K562 (cell line): ENCODE measurements around the gene ERCC1. TPM values are rescaled to one million over a fixed set of nuclear protein-coding genes. Genes with fewer than 3 reads are reported as not detected.

Experiments
- CUX1 ChIP-seq: fragments of 200-800 bp; sonication (Bioruptor generic); IDR thresholded peaks from 2 replicates; pipeline ENCODE4 v1.6.1; 2016; ENCODE audit warnings: missing genetic modification characterization, missing compliant biosample characterization
- HMG20A ChIP-seq: fragments of 450-650 bp; formaldehyde crosslinking; conservative IDR thresholded peaks from 2 replicates; pipeline ENCODE4 v1.4.0; 2020; ENCODE audit warnings: mild to moderate bottlenecking, mixed read lengths
- HMG20B ChIP-seq: fragments of 250-450 bp; sonication (Bioruptor Pico); IDR thresholded peaks from 2 replicates; pipeline ENCODE4 v1.5.0; 2021; ENCODE audit warnings: mild to moderate bottlenecking
- KAT2B ChIP-seq: IDR thresholded peaks from one replicate; pipeline ENCODE4 v1.6.1; 2012; ENCODE audit warnings: low read depth, mild to moderate bottlenecking, control low read depth, inconsistent platforms, low read length, moderate library complexity
- MTA2 ChIP-seq: fragments of 450-650 bp; IDR thresholded peaks from 2 replicates; pipeline ENCODE4 v1.6.1; 2016; ENCODE audit warnings: low read depth
- NCOA4 ChIP-seq: fragments of 450-650 bp; IDR thresholded peaks from 2 replicates; pipeline ENCODE4 v1.6.1; 2018; ENCODE audit warnings: mild to moderate bottlenecking; ENCODE audit not compliant: partially characterized antibody
- NKRF ChIP-seq: fragments of 450-650 bp; IDR thresholded peaks from 2 replicates; pipeline ENCODE4 v1.6.1; 2016; ENCODE audit warnings: borderline replicate concordance
- PRPF4 ChIP-seq: fragments of 200-400 bp; formaldehyde crosslinking; IDR thresholded peaks from one replicate; pipeline ENCODE4 v1.6.1; 2017; ENCODE audit warnings: low read length, low read depth, mild to moderate bottlenecking; ENCODE audit not compliant: insufficient read depth, poor library complexity, severe bottlenecking
- SIN3B ChIP-seq: fragments of 450-650 bp; IDR thresholded peaks from 2 replicates; pipeline ENCODE4 v1.6.1; 2017; ENCODE audit warnings: low read depth, mild to moderate bottlenecking, moderate library complexity
- SIX5 ChIP-seq, 2 experiments: IDR thresholded peaks; 2 replicates each; pipeline ENCODE4 v1.6.1; 2011; ENCODE audit warnings: low read length in 2 of 2, borderline replicate concordance in 1 of 2, low read depth in 1 of 2, mild to moderate bottlenecking in 1 of 2, moderate library complexity in 1 of 2; ENCODE audit not compliant: insufficient read depth in 1 of 2
- TEAD1 ChIP-seq, 2 experiments: fragments of 450-650 bp in 1 of 2; sonication (generic) in 1 of 2; formaldehyde crosslinking; IDR thresholded peaks; 2 replicates each; pipeline versions ENCODE4 v1.4.0 to v1.8.0; 2020 to 2022; ENCODE audit warnings: mild to moderate bottlenecking in 2 of 2, missing genetic modification reagents in 1 of 2
- ZNF140 ChIP-seq: fragments of 250-450 bp; sonication (Bioruptor Pico); IDR thresholded peaks from 2 replicates; pipeline ENCODE4 v1.8.0; 2021; ENCODE audit warnings: moderate library complexity, mild to moderate bottlenecking, inconsistent platforms
- ZNF584 ChIP-seq: fragments of 200-800 bp; sonication (Bioruptor generic); IDR thresholded peaks from 2 replicates; pipeline ENCODE4 v1.6.1; 2016; ENCODE audit warnings: low read depth, mild to moderate bottlenecking, missing genetic modification characterization, missing compliant biosample characterization
- ZNF639 ChIP-seq, 2 experiments: fragments of 200-800 bp in 1 of 2; sonication (Bioruptor generic) in 1 of 2; sonication (generic) in 1 of 2; formaldehyde crosslinking in 1 of 2; IDR thresholded peaks in 1 of 2; conservative IDR thresholded peaks in 1 of 2; 2 replicates each; pipeline versions ENCODE4 v1.5.0 to v1.6.1; 2016 to 2020; ENCODE audit warnings: missing compliant biosample characterization in 1 of 2, missing genetic modification characterization in 1 of 2, missing genetic modification reagents in 1 of 2
- ZNF699 ChIP-seq: fragments of 250-450 bp; sonication (Bioruptor Pico); IDR thresholded peaks from 2 replicates; pipeline ENCODE4 v1.8.0; 2021; ENCODE audit warnings: mild to moderate bottlenecking, moderate library complexity; ENCODE audit not compliant: insufficient replicate concordance
- polyA plus RNA-seq, 8 experiments: library from polyadenylated mRNA; depleted of rRNA in 4 of 8; stranded (reverse) in 5 of 8; unstranded in 3 of 8; fragments of >200 nt; fragmentation: Nextera tagmentation in 2 of 8; fragmentation: Illumina TruSeq in 1 of 8; extraction: Ambion mirVana in 2 of 8; extraction: Trizol in 1 of 8; gene quantifications; 2 replicates each; pipeline versions ENCODE4 v1.2.1 to v1.2.3, GENCODE V29; 2011 to 2014; ENCODE audit warnings: inconsistent platforms in 1 of 8, missing spikeins in 1 of 8
- total RNA-seq, 7 experiments: library from RNA; depleted of rRNA in 6 of 7; stranded (reverse); fragments of >200 nt in 6 of 7; fragmentation: Illumina TruSeq in 2 of 7; extraction: Trizol in 2 of 7; gene quantifications; 2 replicates each; pipeline versions ENCODE4 v1.2.1 to v1.2.3, GENCODE V29; 2011 to 2021; ENCODE audit warnings: low replicate concordance in 1 of 7

The ERCC1 gene
- total and polyA plus RNA-seq, 9 of the 15 experiments (the other 6 are each of a cell fraction or from before 2014, with no cell fraction given), result 9.3 to 92.6 (median 60.0) TPM

GRCh38 chr19:45442408-45442777 is 18.7 kb upstream of the ERCC1 start (continued):
- TF ChIP-seq CUX1 (CRISPR knock-in tag), result no peak
- TF ChIP-seq HMG20A (CRISPR knock-in tag), result no peak
- no peak for TF ChIP-seq HMG20B (CRISPR knock-in tag)
- no peak for TF ChIP-seq ZNF584 (CRISPR knock-in tag)
- TF ChIP-seq PRPF4, result no peak
- TF ChIP-seq SIX5 (IDR thresholded peaks at IDR 0.05; ENCODE audit: borderline replicate concordance in 1 of 2, insufficient read depth in 1 of 2, low read depth in 1 of 2, low read length in 2 of 2), result no peak
- TF ChIP-seq ZNF639 (CRISPR knock-in tag; conservative IDR thresholded peaks at IDR 0.05 in 1 of 2, IDR thresholded peaks at IDR 0.05 in 1 of 2), result no peak
- no peak for TF ChIP-seq ZNF140
- TF ChIP-seq NCOA4, result peak; percentile 86
- 0 out of 4 replicates have a peak, but pooled peaks of 1 of the 2 experiments have one; percentile 58 for TF ChIP-seq TEAD1 (CRISPR knock-in tag; IDR thresholded peaks at IDR 0.05)
- no peak for TF ChIP-seq ZNF699 (CRISPR knock-in tag)
- TF ChIP-seq SIN3B, result no peak
- no peak for TF ChIP-seq MTA2
- TF ChIP-seq NKRF, result peak; percentile 49; the same call in 1 of the 2 replicates
- no peak for TF ChIP-seq KAT2B
